GM13976 (cell line): ENCODE results near the gene ATP2B1.

Experiments
- DNase-seq: peaks from one replicate; pipeline ENCODE4 v3.0.0; 2012; ENCODE audit warnings: low spot score
- in situ Hi-C: fragments of 300-500 bp; cut with MboI; formaldehyde crosslinking; loops from one replicate; pipeline ENCODE4 v1.12.0; 2022; ENCODE audit warnings: low sequenced_read_pairs, mixed read lengths, inconsistent platforms; ENCODE audit not compliant: unreplicated experiment
- TF ChIP-seq, protein P1 (sequence below): IDR thresholded peaks from 2 replicates; pipeline ENCODE4 v1.5.1; 2012; ENCODE audit warnings: borderline replicate concordance, mild to moderate bottlenecking; ENCODE audit not compliant: insufficient read depth; ENCODE audit errors: extremely low read depth, missing control alignments, control extremely low read depth

Gene ATP2B1

GRCh38 chr12:89733579-89734201 is 25.1 kb upstream of the ATP2B1 start:
- DNase-seq: no peak
- in situ Hi-C loops: no loop called here
- TF ChIP-seq, protein P1, sequence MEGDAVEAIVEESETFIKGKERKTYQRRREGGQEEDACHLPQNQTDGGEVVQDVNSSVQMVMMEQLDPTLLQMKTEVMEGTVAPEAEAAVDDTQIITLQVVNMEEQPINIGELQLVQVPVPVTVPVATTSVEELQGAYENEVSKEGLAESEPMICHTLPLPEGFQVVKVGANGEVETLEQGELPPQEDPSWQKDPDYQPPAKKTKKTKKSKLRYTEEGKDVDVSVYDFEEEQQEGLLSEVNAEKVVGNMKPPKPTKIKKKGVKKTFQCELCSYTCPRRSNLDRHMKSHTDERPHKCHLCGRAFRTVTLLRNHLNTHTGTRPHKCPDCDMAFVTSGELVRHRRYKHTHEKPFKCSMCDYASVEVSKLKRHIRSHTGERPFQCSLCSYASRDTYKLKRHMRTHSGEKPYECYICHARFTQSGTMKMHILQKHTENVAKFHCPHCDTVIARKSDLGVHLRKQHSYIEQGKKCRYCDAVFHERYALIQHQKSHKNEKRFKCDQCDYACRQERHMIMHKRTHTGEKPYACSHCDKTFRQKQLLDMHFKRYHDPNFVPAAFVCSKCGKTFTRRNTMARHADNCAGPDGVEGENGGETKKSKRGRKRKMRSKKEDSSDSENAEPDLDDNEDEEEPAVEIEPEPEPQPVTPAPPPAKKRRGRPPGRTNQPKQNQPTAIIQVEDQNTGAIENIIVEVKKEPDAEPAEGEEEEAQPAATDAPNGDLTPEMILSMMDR: no peak

DNA sequence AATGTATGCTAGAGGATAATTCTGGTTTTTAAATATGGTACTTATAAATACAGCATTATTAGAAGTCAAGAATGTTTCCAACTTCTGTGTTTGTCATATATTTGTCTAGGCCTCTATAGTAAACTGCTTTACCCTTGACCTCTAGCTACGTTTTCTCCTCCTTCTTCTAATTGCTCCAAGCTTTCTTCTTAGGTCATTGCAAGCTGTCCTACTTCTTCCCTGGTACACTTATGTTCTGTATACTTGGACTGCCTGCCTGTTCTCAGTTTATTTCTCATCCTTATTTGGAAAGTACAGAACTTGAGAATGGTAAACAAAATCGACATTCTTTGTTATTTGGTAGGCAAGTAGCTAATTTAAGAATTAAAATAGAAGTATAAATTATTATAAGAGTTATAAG is 23.9 kb upstream of the ATP2B1 start:
- no peak for DNase-seq
- in situ Hi-C loops: no loop called here
- TF ChIP-seq, protein P1: no peak

DNA sequence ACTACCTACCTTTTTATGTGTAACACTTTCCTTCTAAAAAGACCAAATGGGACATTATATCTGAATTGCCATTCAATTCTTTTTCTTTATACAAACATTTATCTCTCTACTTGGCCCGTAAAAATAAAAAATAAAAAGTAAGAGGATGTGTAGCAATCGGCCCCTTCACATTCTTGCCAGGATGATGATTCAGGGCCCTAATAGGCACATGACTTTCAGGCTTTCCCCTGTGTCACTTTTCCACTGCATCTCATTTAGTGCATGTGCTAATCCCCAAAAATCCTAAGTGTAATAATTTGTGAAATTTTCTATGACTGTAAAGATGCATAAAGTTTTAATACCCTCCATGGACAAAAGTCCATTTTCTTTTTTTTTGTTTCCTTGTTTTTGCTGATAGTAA is 23.0 kb upstream of the ATP2B1 start:
- in situ Hi-C loops: no loop called here
- TF ChIP-seq, protein P1: no peak
- no peak for DNase-seq

- in situ Hi-C loops: no loop called here
- TF ChIP-seq, protein P1: no peak
- DNase-seq: no peak
Measured at GRCh38 chr12:89731089-89731488, 22.5 kb upstream of the ATP2B1 start.

- TF ChIP-seq, protein P1: no peak
- in situ Hi-C loops: no loop called here
- no peak for DNase-seq
Measured at GRCh38 chr12:89729946-89730459, 21.4 kb upstream of the ATP2B1 start.

- in situ Hi-C loops: no loop called here
- TF ChIP-seq, protein P1: no peak
- DNase-seq: no peak
Measured at GRCh38 chr12:89723276-89723675, 14.6 kb upstream of the ATP2B1 start.
